ENCODE measurements around the gene TEX13A.
"Not testable (repeated sequence)": the region's sequence is repeated elsewhere in the genome, so short reads cannot be mapped to it uniquely, and the experiment has no call there.

The TEX13A gene

GRCh38 chrX:105220636-105221035 lies at the start of gene TEX13A:
Gene TEX13A (minus strand): TSS chrX:105220694. CDS start chrX:105220397, 297 bp downstream.
- Mint-ChIP-seq H3K4me1 (no peaks in the 10 kb centered on the region), H3K4me3 (no peak within 1 kb of the TSS), H3K27me3 (no peaks in the 10 kb centered on the region), H3K9me3 (peaks cover 5% of the 10 kb centered on the region), H3K27ac (no peak within 1 kb of the TSS), H3K36me3 (no peaks in the 10 kb centered on the region)
- ATAC-seq = no peak

- ATAC-seq = no peak
- no peak overlapping the region for H3K27ac Mint-ChIP-seq
- peaks cover under 1% of the 10 kb centered on the region for H3K9me3 Mint-ChIP-seq
Measured at GRCh38 chrX:105269386-105269785, 48.9 kb upstream of the TEX13A start.

GRCh38 chrX:105267167-105267566 lies 46.7 kb upstream of the TEX13A start:
- Mint-ChIP-seq H3K27ac (no peak overlapping the region), H3K4me3 (no peak overlapping the region), H3K9me3 (no peaks in the 10 kb centered on the region), H3K27me3 (no peaks in the 10 kb centered on the region), H3K36me3 (no peaks in the 10 kb centered on the region), H3K4me1 (no peaks in the 10 kb centered on the region)
- ATAC-seq = no peak

More at GRCh38 chrX:105269386-105269785, 48.9 kb upstream of the TEX13A start:
- Mint-ChIP-seq H3K36me3 (no peaks in the 10 kb centered on the region), H3K27me3 (no peaks in the 10 kb centered on the region), H3K4me1 (no peaks in the 10 kb centered on the region), H3K4me3 (no peak overlapping the region)

GRCh38 chrX:105266456-105266855 lies 46.0 kb upstream of the TEX13A start:
- no peak overlapping the region for H3K27ac Mint-ChIP-seq
- H3K36me3 Mint-ChIP-seq = no peaks in the 10 kb centered on the region
- no peak overlapping the region for H3K4me3 Mint-ChIP-seq
- ATAC-seq = no peak
- no peaks in the 10 kb centered on the region for H3K4me1 Mint-ChIP-seq
- no peaks in the 10 kb centered on the region for H3K27me3 Mint-ChIP-seq
- H3K9me3 Mint-ChIP-seq = no peaks in the 10 kb centered on the region

- ATAC-seq = no peak
- Mint-ChIP-seq H3K27ac (no peak overlapping the region), H3K4me1 (no peaks in the 10 kb centered on the region), H3K9me3 (no peaks in the 10 kb centered on the region), H3K27me3 (no peaks in the 10 kb centered on the region), H3K4me3 (no peak overlapping the region), H3K36me3 (no peaks in the 10 kb centered on the region)
Measured at GRCh38 chrX:105265093-105265492, 44.6 kb upstream of the TEX13A start.

GRCh38 chrX:105263801-105264200 lies 43.3 kb upstream of the TEX13A start:
- no peak for ATAC-seq
- Mint-ChIP-seq H3K4me1 (no peaks in the 10 kb centered on the region), H3K36me3 (no peaks in the 10 kb centered on the region), H3K9me3 (no peaks in the 10 kb centered on the region), H3K4me3 (no peak overlapping the region), H3K27ac (no peak overlapping the region), H3K27me3 (no peaks in the 10 kb centered on the region)

GRCh38 chrX:105263171-105263570 lies 42.7 kb upstream of the TEX13A start:
- no peak for ATAC-seq
- Mint-ChIP-seq H3K4me3 (no peak overlapping the region), H3K27me3 (no peaks in the 10 kb centered on the region), H3K9me3 (no peaks in the 10 kb centered on the region), H3K4me1 (no peaks in the 10 kb centered on the region), H3K36me3 (no peaks in the 10 kb centered on the region), H3K27ac (no peak overlapping the region)

- Mint-ChIP-seq H3K27me3 (no peaks in the 10 kb centered on the region), H3K4me1 (no peaks in the 10 kb centered on the region), H3K36me3 (no peaks in the 10 kb centered on the region), H3K27ac (no peak overlapping the region), H3K9me3 (no peaks in the 10 kb centered on the region), H3K4me3 (no peak overlapping the region)
- ATAC-seq = no peak
Measured at GRCh38 chrX:105260291-105261043, 40.0 kb upstream of the TEX13A start.

GRCh38 chrX:105241056-105241455 lies 20.6 kb upstream of the TEX13A start:
- no peak overlapping the region for H3K4me3 Mint-ChIP-seq
- no peak overlapping the region for H3K27ac Mint-ChIP-seq
- ATAC-seq = no peak
- H3K4me1 Mint-ChIP-seq = no peaks in the 10 kb centered on the region
- no peaks in the 10 kb centered on the region for H3K27me3 Mint-ChIP-seq
- H3K9me3 Mint-ChIP-seq = no peaks in the 10 kb centered on the region
- H3K36me3 Mint-ChIP-seq = no peaks in the 10 kb centered on the region

GRCh38 chrX:105237407-105237806 lies 16.9 kb upstream of the TEX13A start:
- not testable (repeated sequence) for ATAC-seq, H3K27ac Mint-ChIP-seq, H3K9me3 Mint-ChIP-seq, H3K4me3 Mint-ChIP-seq, H3K4me1 Mint-ChIP-seq, H3K36me3 Mint-ChIP-seq, H3K27me3 Mint-ChIP-seq

- Mint-ChIP-seq H3K27ac (no peak overlapping the region), H3K9me3 (no peaks in the 10 kb centered on the region), H3K4me3 (no peak overlapping the region), H3K27me3 (no peaks in the 10 kb centered on the region), H3K36me3 (no peaks in the 10 kb centered on the region), H3K4me1 (no peaks in the 10 kb centered on the region)
- no peak for ATAC-seq
Measured at GRCh38 chrX:105229146-105229545, 8.7 kb upstream of the TEX13A start.

- Mint-ChIP-seq H3K9me3 (no peaks in the 10 kb centered on the region), H3K4me1 (no peaks in the 10 kb centered on the region), H3K36me3 (no peaks in the 10 kb centered on the region), H3K4me3 (no peak overlapping the region), H3K27me3 (no peaks in the 10 kb centered on the region), H3K27ac (no peak overlapping the region)
- ATAC-seq = no peak
Measured at GRCh38 chrX:105228602-105229001, 8.1 kb upstream of the TEX13A start.

GRCh38 chrX:105226499-105226898 lies 6.0 kb upstream of the TEX13A start:
- ATAC-seq = no peak
- H3K9me3 Mint-ChIP-seq = peaks cover 3% of the 10 kb centered on the region

GRCh38 chrX:105221374-105221773 lies 880 bp upstream of the TEX13A start:
- H3K9me3 Mint-ChIP-seq = peaks cover 3% of the 10 kb centered on the region
- H3K4me1 Mint-ChIP-seq = no peaks in the 10 kb centered on the region
- no peaks in the 10 kb centered on the region for H3K27me3 Mint-ChIP-seq
- no peak for ATAC-seq
- H3K4me3 Mint-ChIP-seq = no peak overlapping the region
- no peaks in the 10 kb centered on the region for H3K36me3 Mint-ChIP-seq
- H3K27ac Mint-ChIP-seq = no peak overlapping the region

More at GRCh38 chrX:105226499-105226898, 6.0 kb upstream of the TEX13A start:
- Mint-ChIP-seq H3K4me1 (no peaks in the 10 kb centered on the region), H3K36me3 (no peaks in the 10 kb centered on the region), H3K27ac (no peak overlapping the region), H3K27me3 (no peaks in the 10 kb centered on the region), H3K4me3 (no peak overlapping the region)

GRCh38 chrX:105219454-105220401 lies 766 bp downstream of the TEX13A start:
- Mint-ChIP-seq H3K36me3 (no peaks in the 10 kb centered on the region), H3K4me1 (no peaks in the 10 kb centered on the region), H3K4me3 (no peak overlapping the region), H3K27ac (no peak overlapping the region), H3K9me3 (peaks cover 9% of the 10 kb centered on the region), H3K27me3 (no peaks in the 10 kb centered on the region)
- no peak for ATAC-seq
